ENCODE measurements around the gene GEMIN4. TPM values are rescaled to one million over a fixed set of nuclear protein-coding genes. Genes with fewer than 3 reads are reported as not detected.

The GEMIN4 gene
- 9.8 TPM for total RNA-seq
- polyA plus RNA-seq (ENCODE audit: insufficient read depth in 1 of 8, insufficient read length in 8 of 8, low replicate concordance in 1 of 8), result 10 to 100 TPM; 12.4 to 19.6 (median 14.8) TPM
- long read RNA-seq, donor 1, full-length matches to known transcripts, result 6 of 6 reads
- long read RNA-seq, donor 1, partial matches to known transcripts, result 0 of 6 reads
- long read RNA-seq, donor 1, other reads (novel, unspliced or antisense), result 0 of 6 reads
- long read RNA-seq, donor 2, full-length matches to known transcripts, result 2 of 2 reads
- long read RNA-seq, donor 2, partial matches to known transcripts, result 0 of 2 reads
- long read RNA-seq, donor 2, other reads (novel, unspliced or antisense), result 0 of 2 reads
- long read RNA-seq, donor 3, full-length matches to known transcripts, result 7 of 7 reads
- long read RNA-seq, donor 3, partial matches to known transcripts, result 0 of 7 reads
- long read RNA-seq, donor 3, other reads (novel, unspliced or antisense), result 0 of 7 reads
- long read RNA-seq, donor 4, full-length matches to known transcripts, result 9 of 9 reads
- long read RNA-seq, donor 4, partial matches to known transcripts, result 0 of 9 reads
- long read RNA-seq, donor 4, other reads (novel, unspliced or antisense), result 0 of 9 reads
- long read RNA-seq, donor 5, full-length matches to known transcripts, result 32 of 32 reads
- long read RNA-seq, donor 5, partial matches to known transcripts, result 0 of 32 reads
- long read RNA-seq, donor 5, other reads (novel, unspliced or antisense), result 0 of 32 reads
- long read RNA-seq, donor 6, full-length matches to known transcripts, result 16 of 16 reads
- long read RNA-seq, donor 6, partial matches to known transcripts, result 0 of 16 reads
- long read RNA-seq, donor 6, other reads (novel, unspliced or antisense), result 0 of 16 reads
- long read RNA-seq, donor 7, full-length matches to known transcripts, result 16 of 16 reads
- long read RNA-seq, donor 7, partial matches to known transcripts, result 0 of 16 reads
- long read RNA-seq, donor 7, other reads (novel, unspliced or antisense), result 0 of 16 reads
- long read RNA-seq, donor 8, full-length matches to known transcripts, result 12 of 12 reads
- long read RNA-seq, donor 8, partial matches to known transcripts, result 0 of 12 reads
- long read RNA-seq, donor 8, other reads (novel, unspliced or antisense), result 0 of 12 reads
- long read RNA-seq, donor 9, full-length matches to known transcripts, result 11 of 11 reads
- long read RNA-seq, donor 9, partial matches to known transcripts, result 0 of 11 reads
- long read RNA-seq, donor 9, other reads (novel, unspliced or antisense), result 0 of 11 reads
- long read RNA-seq, donor 10, full-length matches to known transcripts, result 9 of 9 reads
- long read RNA-seq, donor 10, partial matches to known transcripts, result 0 of 9 reads
- long read RNA-seq, donor 10, other reads (novel, unspliced or antisense), result 0 of 9 reads
- long read RNA-seq, donor 11, full-length matches to known transcripts, result 10 of 10 reads
- long read RNA-seq, donor 11, partial matches to known transcripts, result 0 of 10 reads
- long read RNA-seq, donor 11, other reads (novel, unspliced or antisense), result 0 of 10 reads

- Histone ChIP-seq H3K4me3 (ENCODE audit: low read length) (peak within 1 kb of the TSS; percentile 81), H3K9me3 (replicated peaks; ENCODE audit: control insufficient read depth, low read depth, low read length) (no peaks in the 10 kb centered on the region), H3K36me3 (ENCODE audit: control insufficient read depth, insufficient read depth, low read length) (peaks cover 14% of the 10 kb centered on the region), H3K27ac (ENCODE audit: low read length) (peak within 1 kb of the TSS; percentile 88), H3K4me1 (ENCODE audit: control insufficient read depth, insufficient read depth, low read length) (peaks cover 21% of the 10 kb centered on the region), H3K27me3 (ENCODE audit: control insufficient read depth, insufficient read depth, low read length) (no peaks in the 10 kb centered on the region)
- WGBS (ENCODE audit: insufficient coverage), result under 1% methylated on average over 79 of the region's 87 CpGs
- peak; percentile 95 for DNase-seq
Observed at GRCh38 chr17:752002-752619, at the start of gene GEMIN4. TSS of gene GEMIN4 (minus strand) at chr17:752264. CDS start at chr17:752142, 122 bp downstream.

- Histone ChIP-seq H3K36me3 (ENCODE audit: control insufficient read depth, insufficient read depth, low read length) (peaks cover 60% of the 10 kb centered on the region), H3K4me1 (ENCODE audit: control insufficient read depth, insufficient read depth, low read length) (peaks cover 11% of the 10 kb centered on the region), H3K4me3 (ENCODE audit: low read length) (no peak overlapping the region), H3K9me3 (replicated peaks; ENCODE audit: control insufficient read depth, low read depth, low read length) (no peaks in the 10 kb centered on the region), H3K27ac (ENCODE audit: low read length) (no peak overlapping the region), H3K27me3 (ENCODE audit: control insufficient read depth, insufficient read depth, low read length) (no peaks in the 10 kb centered on the region)
- WGBS (ENCODE audit: insufficient coverage), result 61% methylated on average over 4 of the region's 6 CpGs
- DNase-seq, result no peak
Observed at GRCh38 chr17:801660-802059, 49.6 kb upstream of the GEMIN4 start.

GRCh38 chr17:800446-801242 lies 48.6 kb upstream of the GEMIN4 start:
- Histone ChIP-seq H3K9me3 (replicated peaks; ENCODE audit: control insufficient read depth, low read depth, low read length) (no peaks in the 10 kb centered on the region), H3K4me3 (ENCODE audit: low read length) (no peak overlapping the region), H3K36me3 (ENCODE audit: control insufficient read depth, insufficient read depth, low read length) (peaks cover 65% of the 10 kb centered on the region), H3K4me1 (ENCODE audit: control insufficient read depth, insufficient read depth, low read length) (peaks cover 13% of the 10 kb centered on the region), H3K27me3 (ENCODE audit: control insufficient read depth, insufficient read depth, low read length) (no peaks in the 10 kb centered on the region), H3K27ac (ENCODE audit: low read length) (no peak overlapping the region)
- 89% methylated on average over 38 of the region's 39 CpGs for WGBS (ENCODE audit: insufficient coverage)
- DNase-seq, result no peak

- Histone ChIP-seq H3K27me3 (ENCODE audit: control insufficient read depth, insufficient read depth, low read length) (no peaks in the 10 kb centered on the region), H3K9me3 (replicated peaks; ENCODE audit: control insufficient read depth, low read depth, low read length) (no peaks in the 10 kb centered on the region), H3K4me3 (ENCODE audit: low read length) (no peak overlapping the region), H3K27ac (ENCODE audit: low read length) (no peak overlapping the region), H3K36me3 (ENCODE audit: control insufficient read depth, insufficient read depth, low read length) (peaks cover 62% of the 10 kb centered on the region), H3K4me1 (ENCODE audit: control insufficient read depth, insufficient read depth, low read length) (peaks cover 21% of the 10 kb centered on the region)
- 88% methylated on average over 9 of the region's 11 CpGs for WGBS (ENCODE audit: insufficient coverage)
- DNase-seq, result no peak
Observed at GRCh38 chr17:799261-799660, 47.2 kb upstream of the GEMIN4 start.

GRCh38 chr17:798246-798645 lies 46.2 kb upstream of the GEMIN4 start:
- Histone ChIP-seq H3K27me3 (ENCODE audit: control insufficient read depth, insufficient read depth, low read length) (no peaks in the 10 kb centered on the region), H3K9me3 (replicated peaks; ENCODE audit: control insufficient read depth, low read depth, low read length) (no peaks in the 10 kb centered on the region), H3K4me3 (ENCODE audit: low read length) (no peak overlapping the region), H3K4me1 (ENCODE audit: control insufficient read depth, insufficient read depth, low read length) (peaks cover 21% of the 10 kb centered on the region), H3K36me3 (ENCODE audit: control insufficient read depth, insufficient read depth, low read length) (peaks cover 59% of the 10 kb centered on the region), H3K27ac (ENCODE audit: low read length) (no peak overlapping the region)
- no peak for DNase-seq
- WGBS (ENCODE audit: insufficient coverage), result 56% methylated on average over 10 of the region's 11 CpGs

- Histone ChIP-seq H3K4me3 (ENCODE audit: low read length) (no peak overlapping the region), H3K36me3 (ENCODE audit: control insufficient read depth, insufficient read depth, low read length) (peaks cover 56% of the 10 kb centered on the region), H3K27ac (ENCODE audit: low read length) (peak overlapping the region; percentile 20), H3K4me1 (ENCODE audit: control insufficient read depth, insufficient read depth, low read length) (peaks cover 21% of the 10 kb centered on the region), H3K27me3 (ENCODE audit: control insufficient read depth, insufficient read depth, low read length) (no peaks in the 10 kb centered on the region), H3K9me3 (replicated peaks; ENCODE audit: control insufficient read depth, low read depth, low read length) (no peaks in the 10 kb centered on the region)
- no peak for DNase-seq
- 87% methylated on average over 21 of the region's 22 CpGs for WGBS (ENCODE audit: insufficient coverage)
Observed at GRCh38 chr17:797236-797840, 45.3 kb upstream of the GEMIN4 start.

GRCh38 chr17:796609-797008 lies 44.5 kb upstream of the GEMIN4 start:
- Histone ChIP-seq H3K4me3 (ENCODE audit: low read length) (no peak overlapping the region), H3K27ac (ENCODE audit: low read length) (peak overlapping the region; percentile 32), H3K27me3 (ENCODE audit: control insufficient read depth, insufficient read depth, low read length) (no peaks in the 10 kb centered on the region), H3K9me3 (replicated peaks; ENCODE audit: control insufficient read depth, low read depth, low read length) (no peaks in the 10 kb centered on the region), H3K36me3 (ENCODE audit: control insufficient read depth, insufficient read depth, low read length) (peaks cover 58% of the 10 kb centered on the region), H3K4me1 (ENCODE audit: control insufficient read depth, insufficient read depth, low read length) (peaks cover 21% of the 10 kb centered on the region)
- 71% methylated on average over 15 of the region's 15 CpGs for WGBS (ENCODE audit: insufficient coverage)
- peak; percentile 60 for DNase-seq

- Histone ChIP-seq H3K9me3 (replicated peaks; ENCODE audit: control insufficient read depth, low read depth, low read length) (no peaks in the 10 kb centered on the region), H3K36me3 (ENCODE audit: control insufficient read depth, insufficient read depth, low read length) (peaks cover 61% of the 10 kb centered on the region), H3K4me3 (ENCODE audit: low read length) (no peak overlapping the region), H3K27ac (ENCODE audit: low read length) (peak overlapping the region; percentile 88), H3K4me1 (ENCODE audit: control insufficient read depth, insufficient read depth, low read length) (peaks cover 21% of the 10 kb centered on the region), H3K27me3 (ENCODE audit: control insufficient read depth, insufficient read depth, low read length) (no peaks in the 10 kb centered on the region)
- 86% methylated on average over 4 of the region's 9 CpGs for WGBS (ENCODE audit: insufficient coverage)
- no peak for DNase-seq
Observed at GRCh38 chr17:795721-796120, 43.7 kb upstream of the GEMIN4 start.

Measured in muscle of leg (tissue), 16 donors.